DMS153 (cell line): ENCODE results near the gene INTS6L.
"Not testable (repeated sequence)": the region's sequence is repeated elsewhere in the genome, so short reads cannot be mapped to it uniquely, and the experiment has no call there.

Experiments
- DNase-seq: peaks from one replicate; lab custom pipeline; 2025; lab: John Stamatoyannopoulos, UW

Gene INTS6L

GRCh38 chrX:135522878-135523693 lies 2.6 kb downstream of the INTS6L start:
- DNase-seq: no peak

- DNase-seq: no peak
Measured at GRCh38 chrX:135528254-135528653, 7.8 kb downstream of the INTS6L start.

- DNase-seq: no peak
Measured at GRCh38 chrX:135528756-135529155, 8.3 kb downstream of the INTS6L start.

GRCh38 chrX:135530097-135530496 lies 9.6 kb downstream of the INTS6L start:
- no peak for DNase-seq

- no peak for DNase-seq
Measured at GRCh38 chrX:135531813-135532212, 11.4 kb downstream of the INTS6L start.

GRCh38 chrX:135535077-135535940 lies 14.8 kb downstream of the INTS6L start:
- no peak for DNase-seq

GRCh38 chrX:135536877-135537276 lies 16.4 kb downstream of the INTS6L start:
- no peak for DNase-seq

- no peak for DNase-seq
Measured at GRCh38 chrX:135541351-135541750, 20.9 kb downstream of the INTS6L start.

GRCh38 chrX:135543172-135543571 lies 22.7 kb downstream of the INTS6L start:
- DNase-seq: no peak

- DNase-seq: no peak
Measured at GRCh38 chrX:135543924-135544323, 23.5 kb downstream of the INTS6L start.

GRCh38 chrX:135544338-135544948 lies 24.0 kb downstream of the INTS6L start:
- DNase-seq: no peak

- no peak for DNase-seq
Measured at GRCh38 chrX:135547767-135548166, 27.3 kb downstream of the INTS6L start.

- DNase-seq: no peak
Measured at GRCh38 chrX:135549519-135549918, 29.1 kb downstream of the INTS6L start.

GRCh38 chrX:135556055-135556454 lies 35.6 kb downstream of the INTS6L start:
- no peak for DNase-seq

GRCh38 chrX:135557344-135557743 lies 36.9 kb downstream of the INTS6L start:
- DNase-seq: no peak

GRCh38 chrX:135572436-135572835 lies 52.0 kb downstream of the INTS6L start:
- no peak for DNase-seq

- DNase-seq: no peak
Measured at GRCh38 chrX:135581496-135581895, 61.0 kb downstream of the INTS6L start.

GRCh38 chrX:135585153-135585552 lies 64.7 kb downstream of the INTS6L start:
- no peak for DNase-seq

GRCh38 chrX:135591871-135592270 lies 71.4 kb downstream of the INTS6L start:
- no peak for DNase-seq

GRCh38 chrX:135594049-135594448 lies 73.6 kb downstream of the INTS6L start:
- DNase-seq: not testable (repeated sequence)

GRCh38 chrX:135594453-135594852 lies 74.0 kb downstream of the INTS6L start:
- DNase-seq: not testable (repeated sequence)

GRCh38 chrX:135595543-135595942 lies 75.1 kb downstream of the INTS6L start:
- DNase-seq: no peak

GRCh38 chrX:135596495-135596894 lies 76.0 kb downstream of the INTS6L start:
- DNase-seq: peak; percentile 27
